SKM-1 (cell line): Measurements from ENCODE around the gene JAZF1.
A peak's percentile ranks its signal among the peaks of the same experiment; 100 is the strongest.

Experiments
- DNase-seq: peaks from one replicate; lab custom pipeline; 2025; ENCODE audit not compliant: unreplicated experiment; lab: John Stamatoyannopoulos, UW

JAZF1 gene

GRCh38 chr7:28112012-28112411, 68.6 kb downstream of the JAZF1 start:
- DNase-seq: no peak

- DNase-seq: no peak
Observed at GRCh38 chr7:28110427-28111012, 70.1 kb downstream of the JAZF1 start.

GRCh38 chr7:28108747-28109146, 71.8 kb downstream of the JAZF1 start:
- no peak for DNase-seq

GRCh38 chr7:28107960-28108359, 72.6 kb downstream of the JAZF1 start:
- no peak for DNase-seq

- DNase-seq: no peak
Observed at GRCh38 chr7:28106321-28106829, 74.2 kb downstream of the JAZF1 start.

- DNase-seq: no peak
Observed at GRCh38 chr7:28105234-28105633, 75.4 kb downstream of the JAZF1 start.

GRCh38 chr7:28104811-28105210, 75.8 kb downstream of the JAZF1 start:
- no peak for DNase-seq

- DNase-seq: no peak
Observed at GRCh38 chr7:28104041-28104541, 76.5 kb downstream of the JAZF1 start.

GRCh38 chr7:28102797-28103196, 77.8 kb downstream of the JAZF1 start:
- DNase-seq: no peak

- DNase-seq: peak; percentile 45
Observed at GRCh38 chr7:28096713-28097112, 83.9 kb downstream of the JAZF1 start.

- DNase-seq: no peak
Observed at GRCh38 chr7:28095231-28095630, 85.4 kb downstream of the JAZF1 start.

GRCh38 chr7:28093623-28094232, 86.9 kb downstream of the JAZF1 start:
- no peak for DNase-seq

- no peak for DNase-seq
Observed at GRCh38 chr7:28091190-28091589, 89.4 kb downstream of the JAZF1 start.

- DNase-seq: no peak
Observed at GRCh38 chr7:28088901-28089714, 91.5 kb downstream of the JAZF1 start.

GRCh38 chr7:28088032-28088431, 92.6 kb downstream of the JAZF1 start:
- DNase-seq: peak; percentile 94

GRCh38 chr7:28086198-28086597, 94.4 kb downstream of the JAZF1 start:
- no peak for DNase-seq

GRCh38 chr7:28083998-28084985, 96.3 kb downstream of the JAZF1 start:
- no peak for DNase-seq

- peak; percentile 66 for DNase-seq
Observed at GRCh38 chr7:28083164-28083997, 97.2 kb downstream of the JAZF1 start.

- no peak for DNase-seq
Observed at GRCh38 chr7:28082071-28082470, 98.5 kb downstream of the JAZF1 start.

GRCh38 chr7:28081016-28081415, 99.6 kb downstream of the JAZF1 start:
- DNase-seq: peak; percentile 40
